ENCODE measurements around the gene FAM3D. TPM values are rescaled to one million over a fixed set of nuclear protein-coding genes. Genes with fewer than 3 reads are reported as not detected.

Gene FAM3D
- total RNA-seq, 4 donors from 2014 or later, result 243 to 431 (median 364) TPM

- Histone ChIP-seq H3K4me3 (no peak overlapping the region), H3K27me3 (no peaks in the 10 kb centered on the region), H3K4me1 (peaks cover 15 to 34% (median 27%) of the 10 kb centered on the region in 4 donors), H3K36me3 (no peaks in the 10 kb centered on the region), H3K9me3 (no peaks in the 10 kb centered on the region), H3K27ac (no peak overlapping the region)
- intact Hi-C loops (cut with DNase I; ENCODE audit: low total_unique reads), result loop anchor here (2.0 kb wide), 1 partner anchor 62 kb away; no protein-coding TSS in a partner anchor
- no peak for DNase-seq
- in situ Hi-C loops (cut with MboI; ENCODE audit: low pct_ligation_motif_present in 1 of 4, low pct_unique_long_range_greater_than_20kb in 1 of 4, low sequenced_read_pairs in 3 of 4), result loop anchor here in 1 of 4 donors (25.0 kb wide), 1 partner anchor 432 kb away; the partner anchor contains the start of gene CFAP20DC
- TF ChIP-seq, protein P1, sequence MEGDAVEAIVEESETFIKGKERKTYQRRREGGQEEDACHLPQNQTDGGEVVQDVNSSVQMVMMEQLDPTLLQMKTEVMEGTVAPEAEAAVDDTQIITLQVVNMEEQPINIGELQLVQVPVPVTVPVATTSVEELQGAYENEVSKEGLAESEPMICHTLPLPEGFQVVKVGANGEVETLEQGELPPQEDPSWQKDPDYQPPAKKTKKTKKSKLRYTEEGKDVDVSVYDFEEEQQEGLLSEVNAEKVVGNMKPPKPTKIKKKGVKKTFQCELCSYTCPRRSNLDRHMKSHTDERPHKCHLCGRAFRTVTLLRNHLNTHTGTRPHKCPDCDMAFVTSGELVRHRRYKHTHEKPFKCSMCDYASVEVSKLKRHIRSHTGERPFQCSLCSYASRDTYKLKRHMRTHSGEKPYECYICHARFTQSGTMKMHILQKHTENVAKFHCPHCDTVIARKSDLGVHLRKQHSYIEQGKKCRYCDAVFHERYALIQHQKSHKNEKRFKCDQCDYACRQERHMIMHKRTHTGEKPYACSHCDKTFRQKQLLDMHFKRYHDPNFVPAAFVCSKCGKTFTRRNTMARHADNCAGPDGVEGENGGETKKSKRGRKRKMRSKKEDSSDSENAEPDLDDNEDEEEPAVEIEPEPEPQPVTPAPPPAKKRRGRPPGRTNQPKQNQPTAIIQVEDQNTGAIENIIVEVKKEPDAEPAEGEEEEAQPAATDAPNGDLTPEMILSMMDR (IDR thresholded peaks at IDR 0.05), result no peak
- TF ChIP-seq POLR2AphosphoS5 (IDR thresholded peaks at IDR 0.05), result no peak
- TF ChIP-seq EP300 (IDR thresholded peaks at IDR 0.05; ENCODE audit: low read depth), result no peak
- TF ChIP-seq POLR2A (IDR thresholded peaks at IDR 0.05), result no peak
- 52 to 100% methylated on average over 1 to 5 of the region's 5 CpGs for WGBS, 2 donors (ENCODE audit: low coverage in 1 of 2)
Observed at GRCh38 chr3:58630710-58631092, 35.9 kb downstream of the FAM3D start.

GRCh38 chr3:58630076-58630709 is 36.4 kb downstream of the FAM3D start:
- TF ChIP-seq, protein P1 (IDR thresholded peaks at IDR 0.05), result peak; percentile 93 to 96 (median 95)
- no peak for TF ChIP-seq EP300 (IDR thresholded peaks at IDR 0.05; ENCODE audit: low read depth)
- intact Hi-C loops (cut with DNase I; ENCODE audit: low total_unique reads) (loop anchor here (2.0 kb wide), 1 partner anchor 61 kb away; no protein-coding TSS in a partner anchor), in situ Hi-C loops (cut with MboI; ENCODE audit: low pct_ligation_motif_present in 1 of 4, low pct_unique_long_range_greater_than_20kb in 1 of 4, low sequenced_read_pairs in 3 of 4) (loop anchor here in 1 of 4 donors (25.0 kb wide), 1 partner anchor 432 kb away; the partner anchor contains the start of gene CFAP20DC)
- peaks cover 15 to 34% (median 27%) of the 10 kb centered on the region in 4 donors for H3K4me1 ChIP-seq
- peak overlapping the region; percentile 63 to 81 (median 77) for H3K27ac ChIP-seq
- peak; percentile 78 for DNase-seq
- H3K9me3 ChIP-seq, result no peaks in the 10 kb centered on the region
- no peak overlapping the region for H3K4me3 ChIP-seq
- WGBS, 2 donors (ENCODE audit: low coverage in 1 of 2), result 12% methylated on average over 9 of the region's 9 CpGs; no CpG with 5 or more reads in 1 of the 2 donors
- H3K27me3 ChIP-seq, result no peaks in the 10 kb centered on the region
- H3K36me3 ChIP-seq, result no peaks in the 10 kb centered on the region

GRCh38 chr3:58629629-58630028 is 36.9 kb downstream of the FAM3D start:
- intact Hi-C loops (cut with DNase I; ENCODE audit: low total_unique reads), result loop anchor here (2.0 kb wide), 1 partner anchor 61 kb away; no protein-coding TSS in a partner anchor

More at GRCh38 chr3:58629629-58630028, 36.9 kb downstream of the FAM3D start:
- H3K4me3 ChIP-seq, result no peak overlapping the region
- H3K9me3 ChIP-seq, result no peaks in the 10 kb centered on the region
- H3K36me3 ChIP-seq, result no peaks in the 10 kb centered on the region
- no peak for DNase-seq
- H3K4me1 ChIP-seq, result peaks cover 15 to 34% (median 27%) of the 10 kb centered on the region in 4 donors
- no peaks in the 10 kb centered on the region for H3K27me3 ChIP-seq
- H3K27ac ChIP-seq, result peak overlapping the region; percentile 63 to 81 (median 77)
- no peak for TF ChIP-seq POLR2A (IDR thresholded peaks at IDR 0.05)
- no peak for TF ChIP-seq POLR2AphosphoS5 (IDR thresholded peaks at IDR 0.05)
- TF ChIP-seq EP300 (IDR thresholded peaks at IDR 0.05; ENCODE audit: low read depth), result no peak
- TF ChIP-seq, protein P1 (IDR thresholded peaks at IDR 0.05), result no peak
- WGBS, 2 donors (ENCODE audit: low coverage in 1 of 2), result 50 to 61% methylated on average over 2 of the region's 2 CpGs
- in situ Hi-C loops (cut with MboI; ENCODE audit: low pct_ligation_motif_present in 1 of 4, low pct_unique_long_range_greater_than_20kb in 1 of 4, low sequenced_read_pairs in 3 of 4), result loop anchor here in 2 of 4 donors (5.0 to 25.0 kb wide), 3 partner anchors 55 to 433 kb away; partner anchors contain the start of genes CFAP20DC (in 1 of the 2) and FAM107A (in 1 of the 2)
